Neural cell (in vitro differentiated cells): ENCODE results near the gene CBL. TPM values are rescaled to one million over a fixed set of nuclear protein-coding genes. Genes with fewer than 3 reads are reported as not detected.

Experiments used
- H2AFZ ChIP-seq: fragments of 200-600, 300-800 bp; sonication (generic), shearing (Covaris generic); 2 replicates; pipeline ENCODE4 v1.6.0; 2014; ENCODE audit warnings: low read depth, mild to moderate bottlenecking, antibody characterized with exemption, low read length, moderate library complexity
- H3F3A ChIP-seq: fragments of 200-600 bp; shearing (Covaris generic); 2 replicates; pipeline ENCODE4 v1.6.1; 2016; ENCODE audit warnings: mild to moderate bottlenecking, moderate library complexity, mixed read lengths, antibody characterized with exemption, low read length; ENCODE audit not compliant: insufficient read depth, poor library complexity, severe bottlenecking
- H3K27ac ChIP-seq: fragments of 200-600, 300-800 bp; sonication (generic), shearing (Covaris generic); 2 replicates; pipeline ENCODE4 v1.5.1; 2014; ENCODE audit warnings: mild to moderate bottlenecking, low read length, moderate library complexity
- H3K27me3 ChIP-seq: fragments of 300-800, 200-600 bp; sonication (generic), shearing (Covaris generic); 2 replicates; pipeline ENCODE4 v1.6.0; 2014; ENCODE audit warnings: mild to moderate bottlenecking, low read depth, low read length, moderate library complexity; ENCODE audit not compliant: insufficient read depth
- H3K36me3 ChIP-seq: fragments of 300-800, 200-600 bp; sonication (generic), shearing (Covaris generic); 2 replicates; pipeline ENCODE4 v1.5.1; 2014; ENCODE audit warnings: mild to moderate bottlenecking, antibody characterized with exemption, low read length, moderate library complexity; ENCODE audit not compliant: insufficient read depth
- H3K4me2 ChIP-seq: fragments of 300-800, 200-600 bp; sonication (generic), shearing (Covaris generic); 2 replicates; pipeline ENCODE4 v1.6.0; 2014; ENCODE audit warnings: mild to moderate bottlenecking, low read length
- H3K4me3 ChIP-seq: fragments of 300-800, 200-600 bp; sonication (generic), shearing (Covaris generic); 2 replicates; pipeline ENCODE4 v1.5.1; 2014; ENCODE audit warnings: mild to moderate bottlenecking, low read length, moderate library complexity
- H3K79me2 ChIP-seq: fragments of 200-600 bp; shearing (Covaris generic); replicated peaks from 2 replicates; pipeline ENCODE4 v1.6.0; 2014; ENCODE audit warnings: mild to moderate bottlenecking, low read length, moderate library complexity; ENCODE audit not compliant: insufficient read depth
- H3K9ac ChIP-seq: fragments of 300-800, 200-600 bp; sonication (generic), shearing (Covaris generic); 2 replicates; pipeline ENCODE4 v1.6.1; 2016; ENCODE audit warnings: mild to moderate bottlenecking, low read length, mixed read lengths
- H3K9me2 ChIP-seq: fragments of 200-600 bp; shearing (Covaris generic); 2 replicates; pipeline ENCODE4 v1.6.1; 2016; ENCODE audit warnings: mild to moderate bottlenecking, low read length, mixed read lengths; ENCODE audit not compliant: insufficient read depth
- H3K9me3 ChIP-seq: fragments of 200-600, 300-800 bp; sonication (generic), shearing (Covaris generic); 2 replicates; pipeline ENCODE4 v1.6.1; 2016; ENCODE audit warnings: mild to moderate bottlenecking, mixed run types, low read length, moderate library complexity, mixed read lengths
- H4K20me1 ChIP-seq: fragments of 200-600 bp; shearing (Covaris generic); 2 replicates; pipeline ENCODE4 v1.6.1; 2016; ENCODE audit warnings: mild to moderate bottlenecking, mixed run types; ENCODE audit not compliant: insufficient read depth
- CTCF ChIP-seq: fragments of 450-650 bp; IDR thresholded peaks from 2 replicates; pipeline ENCODE4 v1.5.1; 2014; ENCODE audit warnings: antibody characterized with exemption, mild to moderate bottlenecking, moderate library complexity; ENCODE audit not compliant: poor library complexity, severe bottlenecking
- EP300 ChIP-seq: fragments of 450-650 bp; conservative IDR thresholded peaks from 2 replicates; pipeline ENCODE4 v1.6.1; 2014; ENCODE audit warnings: antibody characterized with exemption, mild to moderate bottlenecking, moderate library complexity; ENCODE audit not compliant: poor library complexity, severe bottlenecking
- EZH2 ChIP-seq: fragments of 200-600, 300-800 bp; shearing (Covaris generic), sonication (generic); IDR thresholded peaks from 2 replicates; pipeline ENCODE4 v1.6.1; 2014; ENCODE audit warnings: antibody characterized with exemption, low read length, borderline replicate concordance, mild to moderate bottlenecking; ENCODE audit not compliant: insufficient read depth, poor library complexity, severe bottlenecking
- MXI1 ChIP-seq: fragments of 450-650 bp; conservative IDR thresholded peaks from 2 replicates; pipeline ENCODE4 v1.6.1; 2014; ENCODE audit warnings: antibody characterized with exemption, mild to moderate bottlenecking; ENCODE audit not compliant: poor library complexity, severe bottlenecking
- POLR2AphosphoS5 ChIP-seq: IDR thresholded peaks from 2 replicates; pipeline ENCODE4 v1.6.1; 2012
- RAD21 ChIP-seq: fragments of 450-650 bp; conservative IDR thresholded peaks from 2 replicates; pipeline ENCODE4 v1.6.1; 2014; ENCODE audit warnings: antibody characterized with exemption, mild to moderate bottlenecking, moderate library complexity
- REST ChIP-seq: IDR thresholded peaks from 2 replicates; pipeline ENCODE4 v1.6.1; 2012; ENCODE audit warnings: borderline replicate concordance
- SMC3 ChIP-seq: fragments of 450-650 bp; conservative IDR thresholded peaks from 2 replicates; pipeline ENCODE4 v1.6.1; 2014; ENCODE audit warnings: antibody characterized with exemption, mild to moderate bottlenecking, moderate library complexity; ENCODE audit not compliant: poor library complexity
- TAF1 ChIP-seq: IDR thresholded peaks from 2 replicates; pipeline ENCODE4 v1.6.1; 2012; ENCODE audit warnings: low read depth
- polyA plus RNA-seq: library from polyadenylated mRNA; depleted of rRNA; stranded (reverse); fragments of >200 nt; gene quantifications from 2 replicates; pipeline ENCODE4 v1.2.3, GENCODE V29; 2014

CBL gene
- polyA plus RNA-seq, 1 donor from 2014 or later = 10.5 TPM

GRCh38 chr11:119173453-119173852, 32.7 kb upstream of the CBL start:
- Histone ChIP-seq H3K9ac (no peak overlapping the region), H2AFZ (no peak overlapping the region), H3K4me2 (no peak overlapping the region), H3K79me2 (no peaks in the 10 kb centered on the region), H3K27me3 (peaks cover 10% of the 10 kb centered on the region), H3K9me3 (no peaks in the 10 kb centered on the region), H3F3A (no peaks in the 10 kb centered on the region), H4K20me1 (no peaks in the 10 kb centered on the region), H3K4me3 (no peak overlapping the region), H3K9me2 (no peaks in the 10 kb centered on the region), H3K27ac (no peak overlapping the region), H3K36me3 (no peaks in the 10 kb centered on the region)
- TF ChIP-seq POLR2AphosphoS5 (no peak), RAD21 (no peak)

- H3K27ac ChIP-seq = no peak overlapping the region
- H3K36me3 ChIP-seq = no peaks in the 10 kb centered on the region
- H3K9me3 ChIP-seq = no peaks in the 10 kb centered on the region
- TF ChIP-seq POLR2AphosphoS5 (no peak), TAF1 (no peak), MXI1 (no peak), SMC3 (no peak), RAD21 (no peak), CTCF (no peak), REST (no peak), EZH2 (no peak), EP300 (no peak)
- no peak overlapping the region for H2AFZ ChIP-seq
- H3F3A ChIP-seq = no peaks in the 10 kb centered on the region
- H3K4me3 ChIP-seq = no peak overlapping the region
- H4K20me1 ChIP-seq = no peaks in the 10 kb centered on the region
- no peaks in the 10 kb centered on the region for H3K79me2 ChIP-seq
- H3K9me2 ChIP-seq = no peaks in the 10 kb centered on the region
- no peaks in the 10 kb centered on the region for H3K27me3 ChIP-seq
- H3K4me2 ChIP-seq = no peak overlapping the region
- no peak overlapping the region for H3K9ac ChIP-seq
These were observed 30.6 kb upstream of the CBL start for GRCh38 chr11:119175493-119176077.
